Stimulated activated CD4-positive, alpha-beta T cell treated with anti-CD3 and anti-CD28 coated beads, Interleukin-15, amount 100 ng/mL, for 24 hours (primary cell): ENCODE data around the gene RAD51B.

Experiments used
- DNase-seq: peaks from one replicate; pipeline ENCODE4 v3.0.0-alpha.2; 2020

The RAD51B gene

GRCh38 chr14:68458840-68459469 lies 639.4 kb downstream of the RAD51B start:
- DNase-seq, result no peak

- no peak for DNase-seq
Measured at GRCh38 chr14:68459480-68460136, 640.0 kb downstream of the RAD51B start.

DNA sequence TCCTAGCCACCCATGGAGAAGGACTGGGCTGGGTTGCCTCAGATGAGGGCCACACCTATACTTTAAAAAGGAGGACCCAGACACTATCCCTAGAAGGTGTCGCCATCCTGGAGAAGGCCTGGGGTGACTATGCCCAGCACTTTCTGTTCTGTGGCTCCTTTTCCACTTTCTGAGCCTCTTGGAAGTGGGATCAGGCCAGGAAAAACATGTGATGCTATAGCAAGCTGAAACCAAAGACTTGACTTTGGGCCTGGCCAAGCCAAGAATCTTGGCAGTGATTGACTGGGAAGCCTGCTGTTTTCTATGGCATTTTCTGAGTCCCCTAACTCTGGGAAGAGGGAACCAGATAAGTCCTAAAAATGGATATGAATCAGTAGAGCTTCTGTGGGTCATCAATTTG lies 641.0 kb downstream of the RAD51B start:
- no peak for DNase-seq

GRCh38 chr14:68461086-68461485 lies 641.5 kb downstream of the RAD51B start:
- DNase-seq, result no peak

DNA sequence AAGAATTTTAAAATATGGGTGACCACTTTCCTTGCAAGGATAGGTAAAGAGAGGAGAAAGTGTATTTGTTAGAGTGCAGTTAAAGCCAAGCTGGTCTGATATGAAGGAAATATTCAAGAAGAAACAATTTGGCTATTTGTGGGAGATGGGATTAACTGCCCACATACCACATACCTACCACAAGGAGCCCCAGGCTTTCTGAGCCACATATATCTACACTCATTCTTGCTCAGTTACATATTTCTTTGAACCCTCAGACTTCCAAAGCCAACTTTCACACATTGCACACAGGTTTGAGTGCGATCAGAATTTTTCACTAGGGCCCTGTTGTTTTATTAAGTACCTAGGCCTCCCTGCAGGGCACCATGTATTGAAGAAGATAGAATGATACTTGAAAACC lies 643.1 kb downstream of the RAD51B start:
- no peak for DNase-seq

GRCh38 chr14:68463299-68463698 lies 643.7 kb downstream of the RAD51B start:
- DNase-seq, result no peak

GRCh38 chr14:68463705-68464374 lies 644.3 kb downstream of the RAD51B start:
- no peak for DNase-seq

GRCh38 chr14:68464711-68465110 lies 645.1 kb downstream of the RAD51B start:
- DNase-seq, result no peak

- no peak for DNase-seq
Measured at GRCh38 chr14:68466491-68466977, 647.0 kb downstream of the RAD51B start.

GRCh38 chr14:68467425-68467824 lies 647.8 kb downstream of the RAD51B start:
- DNase-seq, result no peak

DNA sequence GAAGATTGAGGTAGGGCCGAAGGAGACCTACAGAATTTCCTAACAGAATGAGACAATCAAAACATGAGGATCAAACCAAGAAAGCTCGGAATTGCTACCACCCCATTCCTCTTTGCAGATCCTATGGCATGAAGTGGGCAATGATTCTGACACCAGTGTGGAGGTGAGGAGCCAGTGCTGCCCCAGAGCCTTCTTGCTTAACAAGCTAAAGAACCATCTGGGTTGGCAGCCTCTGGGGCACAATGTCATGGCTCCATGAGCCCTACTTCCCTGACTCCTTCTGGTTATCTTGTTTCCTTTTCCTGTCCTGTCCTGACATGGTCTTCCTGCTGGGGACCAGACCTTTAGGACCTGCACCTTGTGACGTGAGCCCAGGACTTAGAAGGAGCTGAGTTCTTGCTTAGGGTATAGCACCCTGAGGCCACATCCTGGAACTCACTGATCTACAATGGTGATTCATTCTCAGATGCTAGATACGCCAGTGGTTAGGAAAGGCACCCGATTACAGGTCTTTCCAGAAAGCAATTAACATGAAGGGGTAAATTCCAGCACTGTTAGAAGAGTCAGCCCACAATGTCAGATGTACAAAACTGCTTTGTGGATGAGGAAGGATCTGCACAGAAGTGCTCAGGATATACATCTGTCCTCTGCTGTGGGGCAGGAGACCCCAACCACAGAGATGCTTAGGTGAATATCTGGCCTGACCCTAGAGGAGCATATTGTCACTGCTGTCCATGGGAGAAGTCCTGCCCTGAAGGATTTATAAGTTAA lies 649.0 kb downstream of the RAD51B start:
- DNase-seq, result peak; percentile 56

- DNase-seq, result no peak
Measured at GRCh38 chr14:68469208-68469713, 649.7 kb downstream of the RAD51B start.

DNA sequence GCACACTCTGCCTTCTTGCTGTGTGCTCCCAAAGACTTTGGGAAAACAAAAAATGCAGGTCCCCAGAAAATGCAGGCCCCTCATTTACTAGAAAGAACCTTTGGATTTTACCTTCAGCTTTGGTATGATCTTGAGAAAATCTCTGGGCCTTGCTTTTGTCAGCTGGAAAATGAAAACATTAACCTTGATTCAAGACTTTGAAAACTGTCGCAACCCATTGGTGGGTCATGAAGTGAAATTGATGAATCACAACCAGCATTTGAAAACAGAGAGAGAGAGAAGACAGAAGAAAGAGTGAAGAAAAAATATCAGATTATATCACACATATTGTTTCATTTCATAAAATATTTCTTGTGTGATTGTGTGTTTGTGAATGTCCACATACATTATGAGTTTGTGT lies 650.8 kb downstream of the RAD51B start:
- DNase-seq, result no peak

DNA sequence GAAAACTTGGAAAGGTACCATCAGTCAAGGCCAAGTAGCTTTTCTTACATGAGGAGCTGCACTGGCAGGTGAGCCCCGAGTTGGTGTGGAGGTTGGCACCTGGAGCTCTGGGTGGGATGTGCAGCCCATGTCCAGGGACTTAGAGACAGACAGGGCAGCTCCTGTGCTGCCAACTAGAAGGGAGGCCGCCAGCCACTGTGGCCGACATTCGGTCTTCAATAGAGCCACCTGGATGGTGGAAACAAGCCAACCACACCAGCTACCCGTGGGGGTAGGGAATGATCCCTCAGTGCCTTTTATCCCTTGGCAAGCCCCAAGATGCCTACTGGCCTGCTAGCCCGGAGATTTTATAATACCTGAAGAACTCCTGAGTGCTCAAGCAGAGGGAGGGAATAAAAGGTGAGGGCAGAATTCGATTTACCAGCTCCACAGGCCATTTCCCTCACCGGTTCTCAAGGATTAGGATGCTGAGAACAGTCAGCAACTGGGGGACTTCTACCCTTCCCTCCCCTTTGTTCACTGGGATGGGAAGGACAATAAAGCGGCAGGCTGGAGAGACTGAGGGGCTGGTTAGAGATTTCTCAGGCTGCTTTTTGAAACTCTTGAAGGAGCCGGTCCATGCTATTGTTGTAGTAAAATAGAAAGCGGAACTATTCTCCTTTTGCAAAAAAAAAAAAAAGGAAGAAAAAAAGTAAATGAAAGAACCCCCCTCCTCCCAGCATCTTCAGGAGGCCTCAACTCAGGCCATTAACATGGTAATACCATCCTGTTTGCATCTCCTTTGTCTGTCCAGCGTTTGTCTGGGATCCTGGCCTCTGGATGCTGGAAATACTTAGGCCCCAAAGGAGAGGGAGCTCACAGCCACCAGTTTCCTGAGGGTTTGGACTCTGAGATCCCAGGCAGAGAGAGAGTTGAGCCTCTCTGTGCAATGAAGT lies 651.7 kb downstream of the RAD51B start:
- DNase-seq, result no peak

DNA sequence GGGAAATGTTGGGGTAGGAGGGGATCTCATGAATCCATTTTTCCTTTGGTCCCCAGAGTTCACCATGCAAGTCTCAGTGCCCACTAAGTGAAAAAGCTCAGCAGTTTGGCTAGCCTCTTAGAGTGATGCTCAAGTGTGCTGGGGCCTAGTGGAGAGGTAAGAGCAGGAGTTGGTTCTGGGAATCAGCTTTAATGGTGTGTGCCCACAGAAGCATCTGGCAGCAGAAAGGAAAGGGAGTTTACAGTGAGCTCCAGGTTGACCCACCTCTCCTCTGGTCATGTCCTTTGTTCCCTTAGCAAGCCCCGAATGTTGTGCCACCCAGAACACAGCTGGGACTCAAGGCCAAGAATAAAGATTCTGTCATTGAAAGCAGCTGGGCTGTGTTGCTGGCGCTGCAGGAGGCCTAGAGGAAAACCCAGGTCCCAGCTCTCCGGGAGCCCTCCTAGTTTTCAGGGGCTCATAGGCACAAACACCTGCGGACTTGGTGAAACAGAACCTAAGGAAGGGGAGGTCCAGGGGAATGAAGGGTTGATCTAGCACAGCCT lies 652.5 kb downstream of the RAD51B start:
- no peak for DNase-seq

DNA sequence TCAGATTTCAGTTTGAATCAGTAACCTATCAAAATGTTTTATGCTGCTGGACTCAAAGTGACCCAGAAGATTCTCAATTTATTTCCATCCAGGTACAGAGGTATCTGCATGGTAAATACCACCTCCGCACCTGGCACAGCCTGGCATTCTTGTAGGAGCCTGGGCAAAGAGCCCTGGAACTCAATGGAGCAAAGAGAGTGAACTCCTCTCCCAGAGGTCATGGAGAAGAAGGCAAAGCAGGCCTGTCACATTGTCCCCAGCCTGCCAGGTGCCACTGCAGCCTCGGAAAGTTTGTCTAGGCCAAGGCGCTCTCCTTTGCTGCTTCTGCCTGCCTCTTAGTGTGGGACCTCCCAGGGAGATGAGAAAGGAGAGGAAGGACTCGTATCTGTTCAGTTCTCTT lies 653.5 kb downstream of the RAD51B start:
- no peak for DNase-seq

DNA sequence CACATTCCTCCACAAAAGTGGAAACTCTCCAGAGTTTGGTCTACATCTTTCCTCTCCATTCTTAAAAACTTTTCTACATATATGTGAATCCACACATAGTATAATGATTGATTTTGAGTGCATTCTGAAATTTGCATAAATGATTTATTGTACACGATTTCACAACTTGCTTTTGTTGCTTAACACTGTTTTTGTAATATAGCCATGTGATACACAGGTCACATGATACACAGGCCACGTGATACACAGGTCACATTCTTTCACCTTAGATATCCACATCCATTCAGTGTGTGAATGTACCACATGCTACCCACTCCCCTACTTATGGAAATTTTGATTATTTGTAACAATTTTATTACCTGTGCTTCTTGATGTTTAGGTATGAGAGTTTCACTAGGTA lies 654.2 kb downstream of the RAD51B start:
- no peak for DNase-seq

DNA sequence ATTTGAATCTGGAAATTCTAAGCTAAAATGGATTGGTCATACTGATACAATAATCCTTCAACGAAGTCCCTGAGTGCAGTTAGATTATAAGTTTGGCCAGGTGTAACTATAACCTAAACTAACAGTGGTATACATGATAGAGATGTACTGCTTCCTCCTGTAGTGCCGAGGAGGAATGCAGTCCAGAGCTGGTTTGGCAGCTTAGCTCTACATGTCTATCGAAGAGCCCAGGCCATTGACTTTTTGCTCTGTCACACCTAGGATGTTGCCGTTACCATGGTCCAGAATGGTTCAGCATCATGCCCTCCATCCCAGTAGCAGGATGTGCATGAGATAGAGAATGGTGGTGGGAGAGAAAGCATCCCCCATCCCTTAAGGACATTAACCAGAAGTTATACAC lies 655.2 kb downstream of the RAD51B start:
- no peak for DNase-seq

DNA sequence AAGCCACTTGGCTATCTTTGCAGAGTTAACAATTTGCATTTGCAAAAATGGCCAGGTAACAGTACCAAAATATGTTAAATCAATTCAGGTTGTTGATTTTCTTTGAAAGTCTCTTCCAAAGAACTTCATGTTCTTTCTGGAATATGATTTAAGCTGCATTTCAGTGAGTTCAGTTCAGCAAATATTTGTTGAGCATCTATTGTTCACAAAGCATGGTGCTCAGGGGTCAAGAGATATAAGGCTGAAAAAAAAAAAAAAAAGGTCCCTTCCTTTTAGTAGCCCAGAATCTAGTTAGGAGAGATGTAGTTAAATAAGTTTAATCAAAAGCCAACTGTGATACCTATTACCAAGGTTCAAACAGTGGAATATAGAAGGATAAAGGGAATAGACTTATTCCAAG lies 656.2 kb downstream of the RAD51B start:
- no peak for DNase-seq

DNA sequence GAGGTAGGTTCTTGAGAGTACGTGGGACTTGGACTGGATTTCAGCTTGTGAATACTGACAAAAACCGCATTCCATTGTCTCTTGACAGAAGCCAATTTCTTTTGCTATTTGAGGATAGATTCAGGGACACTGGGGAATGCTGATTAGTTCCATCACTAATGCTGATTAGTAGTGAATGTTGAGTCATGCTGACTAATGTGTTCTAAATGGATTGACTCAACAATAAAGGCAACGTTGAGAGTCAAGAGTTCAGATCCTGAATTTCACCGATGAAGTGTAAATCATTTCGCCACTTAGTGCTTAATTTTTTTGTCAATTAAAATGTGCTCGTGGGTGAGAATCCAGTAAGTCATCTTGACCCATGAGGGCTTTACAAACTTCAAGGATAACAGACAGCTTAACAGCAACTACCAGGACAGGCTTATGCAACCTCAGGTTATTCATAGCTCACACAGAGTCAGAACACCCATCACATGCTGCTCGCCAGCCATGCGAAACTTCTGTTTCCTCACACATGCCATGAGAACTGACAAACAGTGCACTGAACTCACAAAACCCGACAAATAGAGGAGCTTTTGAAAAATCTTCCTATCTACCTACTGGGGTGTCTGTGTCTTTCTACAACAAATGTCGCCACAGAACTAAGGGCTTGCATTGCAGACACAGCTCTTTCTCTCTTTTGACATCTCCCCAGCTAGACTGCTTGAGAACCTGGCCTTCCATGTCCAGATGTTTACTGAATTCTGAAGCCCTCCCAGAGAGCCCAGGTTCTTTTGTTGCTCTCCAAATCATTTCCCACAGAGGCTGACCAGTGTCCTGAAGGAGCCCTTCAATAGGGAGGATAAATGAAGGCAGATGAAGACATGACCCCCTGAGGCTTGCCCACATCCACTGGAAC lies 656.9 kb downstream of the RAD51B start:
- no peak for DNase-seq

- DNase-seq, result no peak
Measured at GRCh38 chr14:68477110-68477455, 657.5 kb downstream of the RAD51B start.
